ENCODE results near the gene KLF8.

Gene KLF8

GRCh38 chrX:56226980-56227379 is 5.2 kb upstream of the KLF8 start:
- TF ChIP-seq CTCF (IDR thresholded peaks at IDR 0.05; ENCODE audit: low read depth, low read length, missing control alignments) = no peak
- no peak for DNase-seq (ENCODE audit: low read depth)
- H3K4me3 ChIP-seq (ENCODE audit: low read depth, low read length) = no peak overlapping the region

DNA sequence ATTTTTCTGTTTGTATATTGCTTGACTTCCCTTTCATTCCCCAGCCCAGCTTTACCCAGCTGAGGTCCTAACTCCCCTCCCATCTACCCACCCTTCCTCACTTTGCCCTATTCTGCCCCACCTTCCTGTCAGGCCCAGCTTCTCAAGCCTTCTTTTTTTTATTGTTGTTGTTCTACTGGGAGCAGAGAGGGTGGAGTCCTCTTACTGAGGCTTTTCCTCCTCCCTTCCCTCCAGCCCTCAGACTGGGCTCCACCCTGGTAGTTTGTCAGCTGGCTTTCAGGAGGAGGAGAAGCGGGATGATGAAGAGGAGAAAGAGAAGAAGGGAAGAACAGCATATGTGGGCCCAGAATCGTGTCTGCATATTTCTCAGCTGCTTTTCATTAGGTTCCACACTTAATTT is 3.2 kb upstream of the KLF8 start:
- H3K4me3 ChIP-seq (ENCODE audit: low read depth, low read length) = no peak overlapping the region
- DNase-seq (ENCODE audit: low read depth) = no peak
- TF ChIP-seq CTCF (IDR thresholded peaks at IDR 0.05; ENCODE audit: low read depth, low read length, missing control alignments) = no peak

GRCh38 chrX:56231537-56232090 is 542 bp upstream of the KLF8 start:
- no peak for DNase-seq (ENCODE audit: low read depth)
- TF ChIP-seq CTCF (IDR thresholded peaks at IDR 0.05; ENCODE audit: low read depth, low read length, missing control alignments) = no peak
- no peak overlapping the region for H3K4me3 ChIP-seq (ENCODE audit: low read depth, low read length)

- peak overlapping the region; percentile 62 for H3K4me3 ChIP-seq (ENCODE audit: low read depth, low read length)
- TF ChIP-seq CTCF (IDR thresholded peaks at IDR 0.05; ENCODE audit: low read depth, low read length, missing control alignments) = no peak
- DNase-seq (ENCODE audit: low read depth) = no peak
Measured at GRCh38 chrX:56233100-56233499, 944 bp downstream of the KLF8 start.

GRCh38 chrX:56233682-56234081 is 1.5 kb downstream of the KLF8 start:
- TF ChIP-seq CTCF (IDR thresholded peaks at IDR 0.05; ENCODE audit: low read depth, low read length, missing control alignments) = peak; percentile 18
- peak overlapping the region; percentile 62 for H3K4me3 ChIP-seq (ENCODE audit: low read depth, low read length)
- DNase-seq (ENCODE audit: low read depth) = peak; percentile 72

- TF ChIP-seq CTCF (IDR thresholded peaks at IDR 0.05; ENCODE audit: low read depth, low read length, missing control alignments) = peak; percentile 62
- DNase-seq (ENCODE audit: low read depth) = peak; percentile 24
Measured at GRCh38 chrX:56248492-56248891, 16.3 kb downstream of the KLF8 start.

More at GRCh38 chrX:56248492-56248891, 16.3 kb downstream of the KLF8 start:
- H3K4me3 ChIP-seq (ENCODE audit: low read depth, low read length) = no peak overlapping the region
